NB4 (cell line): ENCODE measurements around the gene IFT122.

Source experiments
- DNase-seq: peaks from one replicate; pipeline ENCODE4 v3.0.0; 2010; ENCODE audit warnings: low read depth
- H3K4me3 ChIP-seq: one replicate; pipeline ENCODE4 v1.5.1; 2011; ENCODE audit warnings: mild to moderate bottlenecking, low read depth, low read length, moderate library complexity
- CTCF ChIP-seq: IDR thresholded peaks from one replicate; pipeline ENCODE4 v1.5.1; 2012; ENCODE audit warnings: low read depth, low read length
- MAX ChIP-seq: IDR thresholded peaks from 2 replicates; pipeline ENCODE4 v1.6.1; 2011; ENCODE audit warnings: low read depth, low read length
- MYC ChIP-seq: IDR thresholded peaks from 2 replicates; pipeline ENCODE4 v1.6.1; 2011; ENCODE audit warnings: low read depth, low read length
- POLR2A ChIP-seq: IDR thresholded peaks from 2 replicates; pipeline ENCODE4 v1.6.1; 2011; ENCODE audit warnings: mild to moderate bottlenecking; ENCODE audit not compliant: insufficient read length; ENCODE audit errors: extremely low read depth

IFT122 gene

GRCh38 chr3:129531699-129532098 is 91.7 kb downstream of the IFT122 start:
- H3K4me3 ChIP-seq, result no peak overlapping the region
- DNase-seq, result no peak
- TF ChIP-seq CTCF, result no peak
- TF ChIP-seq MAX, result no peak
- TF ChIP-seq POLR2A, result no peak
- no peak for TF ChIP-seq MYC

- H3K4me3 ChIP-seq, result no peak overlapping the region
- TF ChIP-seq POLR2A, result no peak
- no peak for TF ChIP-seq CTCF
- TF ChIP-seq MAX, result no peak
- no peak for TF ChIP-seq MYC
Measured at GRCh38 chr3:129532261-129532660, 92.2 kb downstream of the IFT122 start.

GRCh38 chr3:129533406-129533805 is 93.4 kb downstream of the IFT122 start:
- H3K4me3 ChIP-seq, result no peak overlapping the region
- TF ChIP-seq POLR2A (no peak), CTCF (no peak), MAX (no peak), MYC (no peak)
- DNase-seq, result no peak

More at GRCh38 chr3:129532261-129532660, 92.2 kb downstream of the IFT122 start:
- no peak for DNase-seq

GRCh38 chr3:129534428-129535027 is 94.5 kb downstream of the IFT122 start:
- no peak for DNase-seq
- H3K4me3 ChIP-seq, result no peak overlapping the region
- TF ChIP-seq MYC (no peak), POLR2A (no peak), MAX (no peak), CTCF (no peak)

GRCh38 chr3:129535075-129535474 is 95.1 kb downstream of the IFT122 start:
- H3K4me3 ChIP-seq, result no peak overlapping the region
- TF ChIP-seq POLR2A (no peak), CTCF (no peak), MYC (no peak), MAX (no peak)
- no peak for DNase-seq
